Measurements from ENCODE around the gene HOXD10.
A peak's percentile ranks its signal among the peaks of the same experiment; 100 is the strongest.

Gene HOXD10

GRCh38 chr2:176160986-176161824 lies 44.6 kb downstream of the HOXD10 start:
- peaks cover 2% of the 10 kb centered on the region for H3K9me3 Mint-ChIP-seq
- CTCF ChIA-PET = interaction anchor here (0.6 to 2.5 kb wide), 6 partner anchors 21 to 67 kb away, joined by 3 to 10 read pairs (median 4); no protein-coding TSS in a partner anchor

GRCh38 chr2:176161825-176162626 lies 45.4 kb downstream of the HOXD10 start:
- H3K27ac Mint-ChIP-seq = peak overlapping the region; percentile 14
- no peak for DNase-seq
- no peak overlapping the region for H3K4me3 Mint-ChIP-seq
- H3K36me3 Mint-ChIP-seq = peaks cover 15% of the 10 kb centered on the region
- H3K27me3 Mint-ChIP-seq = peaks cover 99% of the 10 kb centered on the region
- peaks cover 5% of the 10 kb centered on the region for H3K4me1 Mint-ChIP-seq
- CTCF ChIA-PET = interaction anchor here (1.0 to 2.5 kb wide), 7 partner anchors 9 to 393 kb away, joined by 3 to 10 read pairs (median 4); no protein-coding TSS in a partner anchor
- peaks cover 2% of the 10 kb centered on the region for H3K9me3 Mint-ChIP-seq

More at GRCh38 chr2:176160986-176161824, 44.6 kb downstream of the HOXD10 start:
- Mint-ChIP-seq H3K36me3 (peaks cover 15% of the 10 kb centered on the region), H3K27ac (peak overlapping the region; percentile 14), H3K27me3 (peaks cover 98% of the 10 kb centered on the region), H3K4me3 (no peak overlapping the region), H3K4me1 (peaks cover 5% of the 10 kb centered on the region)
- DNase-seq = no peak

- Mint-ChIP-seq H3K4me1 (peaks cover 5% of the 10 kb centered on the region), H3K9me3 (peaks cover 2% of the 10 kb centered on the region), H3K27me3 (peaks cover 100% of the 10 kb centered on the region), H3K27ac (peak overlapping the region; percentile 37), H3K4me3 (no peak overlapping the region), H3K36me3 (peaks cover 15% of the 10 kb centered on the region)
- CTCF ChIA-PET = interaction anchor here (1.0 to 2.5 kb wide), 5 partner anchors 8 to 392 kb away, joined by 3 to 10 read pairs (median 4); no protein-coding TSS in a partner anchor
- no peak for DNase-seq
Measured at GRCh38 chr2:176162911-176163671, 46.5 kb downstream of the HOXD10 start.

- CTCF ChIA-PET = no interaction called here
Measured at GRCh38 chr2:176163672-176164056, 47.1 kb downstream of the HOXD10 start.

DNA sequence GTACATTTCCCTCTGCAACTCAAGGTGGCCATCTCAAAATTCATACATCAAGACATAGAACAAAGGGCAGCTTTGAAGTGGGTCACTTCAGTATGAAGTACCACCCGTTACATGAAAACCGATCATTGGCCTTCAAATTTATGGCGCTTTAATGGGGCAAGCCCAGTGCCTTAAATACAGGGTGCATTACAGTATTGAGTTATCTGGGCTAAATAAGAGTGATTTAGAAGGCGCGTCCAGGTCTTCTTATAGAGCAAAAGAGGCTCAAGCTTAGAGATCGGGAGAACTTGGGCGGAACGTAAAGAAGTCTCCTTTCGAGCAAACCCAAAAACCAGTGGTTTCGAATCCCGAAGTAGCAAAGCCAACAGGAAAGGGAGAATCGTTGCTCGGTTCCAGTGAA lies 47.6 kb downstream of the HOXD10 start:
- H3K4me1 Mint-ChIP-seq = peaks cover 2% of the 10 kb centered on the region
- H3K9me3 Mint-ChIP-seq = peaks cover 2% of the 10 kb centered on the region
- H3K27me3 Mint-ChIP-seq = peaks cover 98% of the 10 kb centered on the region
- H3K27ac Mint-ChIP-seq = peak overlapping the region; percentile 53
- H3K4me3 Mint-ChIP-seq = peak overlapping the region; percentile 5
- peaks cover 12% of the 10 kb centered on the region for H3K36me3 Mint-ChIP-seq
- DNase-seq = no peak
- CTCF ChIA-PET = no interaction called here

More at GRCh38 chr2:176163672-176164056, 47.1 kb downstream of the HOXD10 start:
- H3K27me3 Mint-ChIP-seq = peaks cover 98% of the 10 kb centered on the region
- H3K9me3 Mint-ChIP-seq = peaks cover 2% of the 10 kb centered on the region
- peaks cover 2% of the 10 kb centered on the region for H3K4me1 Mint-ChIP-seq
- peaks cover 12% of the 10 kb centered on the region for H3K36me3 Mint-ChIP-seq
- H3K27ac Mint-ChIP-seq = peak overlapping the region; percentile 53
- no peak for DNase-seq
- H3K4me3 Mint-ChIP-seq = no peak overlapping the region

GRCh38 chr2:176164611-176165369 lies 48.2 kb downstream of the HOXD10 start:
- peaks cover 2% of the 10 kb centered on the region for H3K4me1 Mint-ChIP-seq
- peaks cover 12% of the 10 kb centered on the region for H3K36me3 Mint-ChIP-seq
- H3K9me3 Mint-ChIP-seq = peaks cover 2% of the 10 kb centered on the region
- DNase-seq = no peak
- peak overlapping the region; percentile 5 for H3K4me3 Mint-ChIP-seq
- H3K27me3 Mint-ChIP-seq = peaks cover 98% of the 10 kb centered on the region
- CTCF ChIA-PET = no interaction called here
- peak overlapping the region; percentile 53 for H3K27ac Mint-ChIP-seq

DNA sequence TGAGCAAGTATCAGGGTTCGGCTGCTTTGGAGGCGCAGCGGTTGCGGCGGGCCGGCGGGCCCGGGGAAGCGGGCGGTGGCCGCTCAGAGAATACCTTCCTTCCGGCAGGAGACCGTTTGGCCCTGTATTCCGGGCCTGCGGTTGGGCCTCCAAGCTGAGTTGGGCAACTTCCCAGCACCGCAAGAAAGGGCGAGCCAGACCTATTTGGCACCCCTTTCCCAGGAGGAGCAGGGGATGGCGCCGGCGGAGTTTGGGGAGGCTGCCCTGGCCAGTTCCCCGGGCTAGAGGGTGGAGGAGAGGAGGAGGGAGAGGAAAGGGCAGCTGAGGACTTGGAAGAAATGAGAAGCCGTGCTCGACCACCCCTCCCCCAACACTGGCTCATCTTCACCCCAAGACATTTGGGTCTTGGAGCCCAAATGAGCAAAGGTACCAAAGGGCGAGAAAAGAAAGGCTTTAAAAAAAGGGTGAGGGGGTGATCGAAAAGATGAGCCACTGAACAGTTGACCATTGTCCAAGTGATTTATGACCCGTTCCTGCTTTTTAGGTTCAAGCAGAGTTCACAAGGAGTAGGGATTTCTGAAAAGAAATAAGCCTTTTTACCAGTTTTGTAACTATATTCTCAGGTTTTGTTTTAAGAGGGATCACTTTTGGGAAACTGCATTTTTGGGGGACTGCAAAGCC lies 48.9 kb downstream of the HOXD10 start:
- CTCF ChIA-PET = no interaction called here
- no peak for DNase-seq
- peaks cover 98% of the 10 kb centered on the region for H3K27me3 Mint-ChIP-seq
- H3K36me3 Mint-ChIP-seq = peaks cover 12% of the 10 kb centered on the region
- peaks cover under 1% of the 10 kb centered on the region for H3K4me1 Mint-ChIP-seq
- H3K4me3 Mint-ChIP-seq = no peak overlapping the region
- H3K27ac Mint-ChIP-seq = no peak overlapping the region
- peaks cover 2% of the 10 kb centered on the region for H3K9me3 Mint-ChIP-seq

DNA sequence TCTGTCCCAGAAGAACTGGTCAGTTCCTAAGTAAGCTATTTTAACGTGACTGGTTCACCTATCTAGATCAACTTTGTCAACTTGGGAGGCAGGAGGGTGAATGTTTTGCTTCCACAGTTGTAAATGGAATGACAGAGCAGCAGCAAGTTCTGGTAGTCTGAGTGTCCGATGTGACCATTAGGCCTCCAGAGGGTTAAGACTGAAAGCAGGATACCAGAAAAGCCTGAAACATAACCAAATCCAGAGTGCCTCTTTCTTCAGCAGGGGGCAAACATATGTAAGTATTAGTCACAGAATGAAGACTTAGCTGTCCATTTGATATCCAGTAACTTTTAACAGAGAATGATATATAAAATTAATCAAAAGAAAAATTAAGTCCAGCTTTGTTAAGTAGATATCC lies 49.7 kb downstream of the HOXD10 start:
- Mint-ChIP-seq H3K4me1 (no peaks in the 10 kb centered on the region), H3K9me3 (peaks cover 2% of the 10 kb centered on the region), H3K4me3 (no peak overlapping the region), H3K27me3 (peaks cover 98% of the 10 kb centered on the region), H3K27ac (no peak overlapping the region), H3K36me3 (peaks cover 12% of the 10 kb centered on the region)
- CTCF ChIA-PET = no interaction called here
- DNase-seq = no peak

GRCh38 chr2:176167398-176167797 lies 50.8 kb downstream of the HOXD10 start:
- no peak overlapping the region for H3K27ac Mint-ChIP-seq
- peaks cover 98% of the 10 kb centered on the region for H3K27me3 Mint-ChIP-seq
- CTCF ChIA-PET = no interaction called here
- H3K4me3 Mint-ChIP-seq = no peak overlapping the region
- DNase-seq = no peak
- peaks cover 2% of the 10 kb centered on the region for H3K9me3 Mint-ChIP-seq
- H3K36me3 Mint-ChIP-seq = peaks cover 12% of the 10 kb centered on the region
- peaks cover under 1% of the 10 kb centered on the region for H3K4me1 Mint-ChIP-seq

DNA sequence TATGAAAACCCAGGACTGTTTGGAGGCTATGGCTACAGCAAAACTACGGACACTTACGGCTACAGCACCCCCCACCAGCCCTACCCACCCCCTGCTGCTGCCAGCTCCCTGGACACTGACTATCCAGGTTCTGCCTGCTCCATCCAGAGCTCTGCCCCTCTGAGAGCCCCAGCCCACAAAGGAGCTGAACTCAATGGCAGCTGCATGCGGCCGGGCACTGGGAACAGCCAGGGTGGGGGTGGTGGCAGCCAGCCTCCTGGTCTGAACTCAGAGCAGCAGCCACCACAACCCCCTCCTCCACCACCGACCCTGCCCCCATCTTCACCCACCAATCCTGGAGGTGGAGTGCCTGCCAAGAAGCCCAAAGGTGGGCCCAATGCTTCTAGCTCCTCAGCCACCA lies 52.6 kb downstream of the HOXD10 start:
- peaks cover 2% of the 10 kb centered on the region for H3K36me3 Mint-ChIP-seq
- H3K27ac Mint-ChIP-seq = no peak overlapping the region
- CTCF ChIA-PET = interaction anchor here (1.0 to 1.9 kb wide), 2 partner anchors 286 to 385 kb away, joined by 6 read pairs; no protein-coding TSS in a partner anchor
- H3K27me3 Mint-ChIP-seq = peaks cover 98% of the 10 kb centered on the region
- no peak for DNase-seq
- H3K4me3 Mint-ChIP-seq = no peak overlapping the region
- no peaks in the 10 kb centered on the region for H3K9me3 Mint-ChIP-seq
- peaks cover 4% of the 10 kb centered on the region for H3K4me1 Mint-ChIP-seq

All from activated naive CD4-positive, alpha-beta T cell treated with anti-CD3 and anti-CD28 coated beads, Interleukin-2, amount 10 ng/mL, durations not matched to agents 7 days and 5 days (primary cell).